T-cell (primary cell): Measurements from ENCODE around the gene BARX2. TPM values are rescaled to one million over a fixed set of nuclear protein-coding genes. Genes with fewer than 3 reads are reported as not detected.

ENCODE experiments used
- ATAC-seq, 4 experiments: fragments of 200-7000 bp in 3 of 4; fragments of 150-1000 bp in 1 of 4; cut with Tn5 transposase; replicated peaks in 1 of 4; 1 replicate in 3 of 4; 2 replicates in 1 of 4; pipeline ENCODE4 v1.10.0; 2021; ENCODE audit warnings: moderate library complexity in 3 of 4, mild to moderate bottlenecking in 2 of 4, moderate number of reproducible peaks in 1 of 4
- CTCF ChIA-PET, 2 donors: fragments of 300-600 bp; sonication (Branson Sonifier 250); formaldehyde crosslinking; loops; one replicate each; lab custom pipeline; 2022; ENCODE audit warnings: antibody characterized with exemption in 2 of 2; lab: Charles Lee
- POLR2A ChIA-PET, 2 donors: fragments of 300-600 bp; sonication (Branson Sonifier 250); formaldehyde crosslinking; loops; one replicate each; lab custom pipeline; 2022; ENCODE audit warnings: antibody characterized with exemption in 2 of 2; lab: Charles Lee
- DNase-seq, 35 experiments: peaks; one replicate each; pipeline versions ENCODE4 v3.0.0 to v3.0.0-alpha.2; 2013 to 2023
- H3K27ac ChIP-seq: one replicate; pipeline ENCODE4 v1.5.1; 2013; ENCODE audit warnings: low read length
- H3K27me3 ChIP-seq, 2 experiments: replicated peaks in 1 of 2; 1 replicate in 1 of 2; 2 replicates in 1 of 2; pipeline versions ENCODE4 v1.6.1 to v1.7.0; 2013; ENCODE audit warnings: low read length in 1 of 2, mixed read lengths in 1 of 2; ENCODE audit not compliant: control insufficient read depth in 2 of 2, insufficient read depth in 2 of 2; ENCODE audit errors: extremely low read depth in 1 of 2
- H3K36me3 ChIP-seq, 2 donors: 1 replicate in 1 of 2; 2 replicates in 1 of 2; pipeline versions ENCODE4 v1.6.1 to v1.7.0; 2013; ENCODE audit warnings: low read length in 1 of 2; ENCODE audit not compliant: control insufficient read depth in 2 of 2, insufficient read depth in 1 of 2; ENCODE audit errors: extremely low read depth in 1 of 2
- H3K4me1 ChIP-seq, 2 experiments: 1 replicate in 1 of 2; 2 replicates in 1 of 2; pipeline versions ENCODE4 v1.6.1 to v1.7.0; 2013; ENCODE audit warnings: low read length in 2 of 2, mixed read lengths in 1 of 2; ENCODE audit not compliant: insufficient read depth in 2 of 2, control insufficient read depth in 1 of 2; ENCODE audit errors: extremely low read depth in 1 of 2
- H3K4me3 ChIP-seq, 2 donors: 1 replicate in 1 of 2; 2 replicates in 1 of 2; pipeline versions ENCODE4 v1.5.1 to v1.7.0; 2013; ENCODE audit warnings: mild to moderate bottlenecking in 2 of 2, low read length in 1 of 2, moderate library complexity in 1 of 2; ENCODE audit not compliant: control insufficient read depth in 1 of 2; ENCODE audit errors: extremely low read depth in 1 of 2
- H3K9me3 ChIP-seq: 2 replicates; pipeline ENCODE4 v1.7.0; 2013
- H3K27ac Mint-ChIP-seq, 2 donors: one replicate each; pipeline ENCODE4 v1.8.0; 2020 to 2021; ENCODE audit warnings: mild to moderate bottlenecking in 2 of 2, mixed read lengths in 2 of 2
- H3K27me3 Mint-ChIP-seq, 2 donors: one replicate each; pipeline ENCODE4 v1.8.0; 2021 to 2022; ENCODE audit warnings: mixed read lengths in 2 of 2
- H3K36me3 Mint-ChIP-seq: one replicate; pipeline ENCODE4 v1.8.0; 2021; ENCODE audit warnings: mixed read lengths
- H3K4me1 Mint-ChIP-seq, 3 donors: one replicate each; pipeline ENCODE4 v1.8.0; 2020 to 2022; ENCODE audit warnings: mixed read lengths in 3 of 3, mild to moderate bottlenecking in 1 of 3
- H3K4me3 Mint-ChIP-seq, 3 donors: one replicate each; pipeline ENCODE4 v1.8.0; 2020 to 2022; ENCODE audit warnings: mild to moderate bottlenecking in 3 of 3, mixed read lengths in 3 of 3, moderate library complexity in 3 of 3
- H3K9me3 Mint-ChIP-seq, 3 donors: one replicate each; pipeline ENCODE4 v1.8.0; 2020 to 2022; ENCODE audit warnings: mixed read lengths in 3 of 3
- WGBS: methylation state at CpG from one replicate; pipeline ENCODE4 v1.1.5; 2013; ENCODE audit warnings: missing lambda C conversion rate; ENCODE audit not compliant: insufficient coverage; 5-methylcytosine and 5-hydroxymethylcytosine counted together
- total RNA-seq, 35 experiments: library from RNA in 6 of 35; stranded (reverse) in 6 of 35; fragments of 120-200 nt in 1 of 35; gene quantifications; one replicate each; pipeline versions ENCODE4 v1.2.1 to v1.2.4 and lab custom pipeline; 2013 to 2026

The BARX2 gene
- total RNA-seq, 5 donors from 2014 or later (not counting 1 experiment from before 2014, with no cell fraction given) = not detected

- Histone ChIP-seq H3K27me3 (no peaks in the 10 kb centered on the region), H3K36me3 (no peaks in the 10 kb centered on the region), H3K9me3 (no peaks in the 10 kb centered on the region), H3K4me1 (no peaks in the 10 kb centered on the region), H3K4me3 (no peak overlapping the region), H3K27ac (no peak overlapping the region)
- H3K27me3 Mint-ChIP-seq = no peaks in the 10 kb centered on the region
- DNase-seq (no peak), ATAC-seq (no peak)
- no peaks in the 10 kb centered on the region for H3K36me3 Mint-ChIP-seq
- CTCF ChIA-PET = interaction anchor here in 1 of 2 donors (0.6 kb wide), 1 partner anchor 480 kb away, joined by 3 read pairs; no protein-coding TSS in a partner anchor
- no peak overlapping the region for H3K4me3 Mint-ChIP-seq
- H3K9me3 Mint-ChIP-seq = no peaks in the 10 kb centered on the region
- no CpG with 5 or more reads among the region's 7 CpGs for WGBS
- peaks cover 0 to 2% (median 0%) of the 10 kb centered on the region in 3 donors for H3K4me1 Mint-ChIP-seq
- no peak overlapping the region for H3K27ac Mint-ChIP-seq
- POLR2A ChIA-PET = no interaction called here
Measured at GRCh38 chr11:129417458-129417857, 41.8 kb downstream of the BARX2 start.

GRCh38 chr11:129418039-129418438 lies 42.4 kb downstream of the BARX2 start:
- Histone ChIP-seq H3K9me3 (no peaks in the 10 kb centered on the region), H3K27ac (no peak overlapping the region), H3K27me3 (no peaks in the 10 kb centered on the region), H3K4me1 (no peaks in the 10 kb centered on the region), H3K36me3 (no peaks in the 10 kb centered on the region), H3K4me3 (no peak overlapping the region)
- ATAC-seq (no peak), DNase-seq (no peak)
- no peaks in the 10 kb centered on the region for H3K9me3 Mint-ChIP-seq
- H3K36me3 Mint-ChIP-seq = no peaks in the 10 kb centered on the region
- POLR2A ChIA-PET = interaction anchor here in 1 of 2 donors (0.5 kb wide), 1 partner anchor 735 kb away, joined by 6 read pairs; no protein-coding TSS in a partner anchor
- H3K27me3 Mint-ChIP-seq = no peaks in the 10 kb centered on the region
- H3K4me3 Mint-ChIP-seq = no peak overlapping the region
- no peak overlapping the region for H3K27ac Mint-ChIP-seq
- peaks cover 0 to 2% (median 0%) of the 10 kb centered on the region in 3 donors for H3K4me1 Mint-ChIP-seq
- CTCF ChIA-PET = interaction anchor here in 1 of 2 donors (0.6 kb wide), 1 partner anchor 480 kb away, joined by 3 read pairs; no protein-coding TSS in a partner anchor
- no CpG with 5 or more reads among the region's 4 CpGs for WGBS

DNA sequence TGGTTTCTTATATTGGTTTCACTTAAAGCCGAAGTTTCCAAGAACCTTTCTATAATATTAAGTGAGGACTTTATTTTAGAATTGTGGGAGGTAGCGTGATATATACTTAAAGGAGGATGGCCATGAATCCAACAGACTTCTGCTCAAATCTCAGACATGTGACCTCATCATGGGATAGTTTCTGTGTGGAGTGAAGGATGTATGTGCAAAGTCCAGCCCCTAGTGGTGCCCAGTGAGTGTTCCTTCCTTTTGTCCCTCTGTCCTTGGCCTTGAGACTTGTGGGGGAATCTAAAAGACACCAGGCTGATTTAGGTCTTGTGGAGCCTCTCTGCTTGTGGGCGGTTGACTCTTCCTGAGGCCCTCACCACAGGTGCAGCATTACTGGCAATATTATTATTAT lies 43.7 kb downstream of the BARX2 start:
- Histone ChIP-seq H3K27me3 (no peaks in the 10 kb centered on the region), H3K9me3 (no peaks in the 10 kb centered on the region), H3K4me1 (no peaks in the 10 kb centered on the region), H3K36me3 (no peaks in the 10 kb centered on the region), H3K4me3 (no peak overlapping the region), H3K27ac (no peak overlapping the region)
- DNase-seq (no peak), ATAC-seq (no peak)
- Mint-ChIP-seq H3K4me3 (no peak overlapping the region), H3K9me3 (no peaks in the 10 kb centered on the region), H3K36me3 (no peaks in the 10 kb centered on the region), H3K27me3 (peaks cover 0 to 2% of the 10 kb centered on the region in 2 donors), H3K27ac (no peak overlapping the region), H3K4me1 (peaks cover 0 to 2% (median 0%) of the 10 kb centered on the region in 3 donors)
- WGBS = no CpG with 5 or more reads among the region's 3 CpGs
- ChIA-PET CTCF (no interaction called here), POLR2A (no interaction called here)

GRCh38 chr11:129423426-129423825 lies 47.8 kb downstream of the BARX2 start:
- H3K27ac ChIP-seq = no peak overlapping the region
- ATAC-seq (no peak), DNase-seq (no peak)
- H3K36me3 ChIP-seq = no peaks in the 10 kb centered on the region
- Mint-ChIP-seq H3K4me3 (no peak overlapping the region), H3K27me3 (peaks cover 0 to 21% of the 10 kb centered on the region in 2 donors), H3K27ac (no peak overlapping the region), H3K9me3 (no peaks in the 10 kb centered on the region), H3K4me1 (no peaks in the 10 kb centered on the region), H3K36me3 (no peaks in the 10 kb centered on the region)
- ChIA-PET POLR2A (no interaction called here), CTCF (no interaction called here)
- H3K4me3 ChIP-seq = no peak overlapping the region
- H3K9me3 ChIP-seq = no peaks in the 10 kb centered on the region
- no peaks in the 10 kb centered on the region for H3K4me1 ChIP-seq
- no peaks in the 10 kb centered on the region for H3K27me3 ChIP-seq

- no peaks in the 10 kb centered on the region for H3K27me3 ChIP-seq
- H3K4me3 ChIP-seq = no peak overlapping the region
- H3K36me3 Mint-ChIP-seq = no peaks in the 10 kb centered on the region
- no peak overlapping the region for H3K27ac ChIP-seq
- H3K9me3 ChIP-seq = no peaks in the 10 kb centered on the region
- H3K4me3 Mint-ChIP-seq = no peak overlapping the region
- H3K36me3 ChIP-seq = no peaks in the 10 kb centered on the region
- H3K4me1 Mint-ChIP-seq = no peaks in the 10 kb centered on the region
- ATAC-seq (no peak), DNase-seq (no peak)
- ChIA-PET POLR2A (no interaction called here), CTCF (interaction anchor here in 1 of 2 donors (0.5 kb wide), 1 partner anchor 58 kb away, joined by 3 read pairs; no protein-coding TSS in a partner anchor)
- no peaks in the 10 kb centered on the region for H3K4me1 ChIP-seq
- no peak overlapping the region for H3K27ac Mint-ChIP-seq
- no peaks in the 10 kb centered on the region for H3K9me3 Mint-ChIP-seq
- peaks cover 1 to 25% of the 10 kb centered on the region in 2 donors for H3K27me3 Mint-ChIP-seq
- WGBS = 64% methylated on average over 3 of the region's 4 CpGs
Measured at GRCh38 chr11:129425214-129425613, 49.6 kb downstream of the BARX2 start.

DNA sequence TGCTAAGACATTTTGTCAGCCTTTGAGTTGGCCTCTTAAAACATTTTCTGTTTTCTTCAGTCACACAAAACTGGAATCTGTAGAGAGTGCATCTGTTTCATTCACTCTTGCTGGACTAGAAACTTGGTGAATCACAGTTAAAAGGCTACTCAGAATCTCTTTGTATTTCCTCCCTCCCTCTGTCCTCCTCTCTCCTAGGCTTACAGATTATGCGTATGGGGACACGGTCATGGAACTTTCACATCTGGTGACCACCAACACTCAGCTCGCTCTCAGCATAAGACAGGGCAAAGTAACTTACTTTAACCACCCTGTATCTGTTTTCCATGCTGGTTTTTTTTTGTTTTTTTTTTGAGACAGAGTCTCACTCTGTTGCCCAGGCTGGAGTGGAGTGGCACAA lies 50.4 kb downstream of the BARX2 start:
- ATAC-seq (no peak), DNase-seq (no peak)
- Histone ChIP-seq H3K4me3 (no peak overlapping the region), H3K36me3 (no peaks in the 10 kb centered on the region), H3K27ac (no peak overlapping the region), H3K4me1 (no peaks in the 10 kb centered on the region), H3K9me3 (no peaks in the 10 kb centered on the region), H3K27me3 (no peaks in the 10 kb centered on the region)
- no peak overlapping the region for H3K27ac Mint-ChIP-seq
- no peaks in the 10 kb centered on the region for H3K4me1 Mint-ChIP-seq
- WGBS = 84% methylated on average over 3 of the region's 3 CpGs
- ChIA-PET CTCF (interaction anchor here in 1 of 2 donors (0.5 kb wide), 1 partner anchor 59 kb away, joined by 3 read pairs; no protein-coding TSS in a partner anchor), POLR2A (interaction anchor here in 1 of 2 donors (0.6 kb wide), 1 partner anchor 174 kb away, joined by 3 read pairs; no protein-coding TSS in a partner anchor)
- H3K36me3 Mint-ChIP-seq = no peaks in the 10 kb centered on the region
- H3K4me3 Mint-ChIP-seq = no peak overlapping the region
- peaks cover 0 to under 1% (median 0%) of the 10 kb centered on the region in 3 donors for H3K9me3 Mint-ChIP-seq
- H3K27me3 Mint-ChIP-seq = peaks cover 1 to 25% of the 10 kb centered on the region in 2 donors
